Stimulated activated CD8-positive, alpha-beta memory T cell treated with anti-CD3 and anti-CD28 coated beads, Interleukin-15, amount 100 ng/mL, for 48 hours (primary cell): ENCODE data around the gene FOXK2.
"Not testable (repeated sequence)": the region's sequence is repeated elsewhere in the genome, so short reads cannot be mapped to it uniquely, and the experiment has no call there.

Source experiments
- DNase-seq, 2 donors: peaks; one replicate each; pipeline ENCODE4 v3.0.0-alpha.2; 2020; ENCODE audit warnings: low read depth in 2 of 2

The FOXK2 gene

GRCh38 chr17:82495844-82496528 lies 23.5 kb upstream of the FOXK2 start:
- no peak for DNase-seq

DNA sequence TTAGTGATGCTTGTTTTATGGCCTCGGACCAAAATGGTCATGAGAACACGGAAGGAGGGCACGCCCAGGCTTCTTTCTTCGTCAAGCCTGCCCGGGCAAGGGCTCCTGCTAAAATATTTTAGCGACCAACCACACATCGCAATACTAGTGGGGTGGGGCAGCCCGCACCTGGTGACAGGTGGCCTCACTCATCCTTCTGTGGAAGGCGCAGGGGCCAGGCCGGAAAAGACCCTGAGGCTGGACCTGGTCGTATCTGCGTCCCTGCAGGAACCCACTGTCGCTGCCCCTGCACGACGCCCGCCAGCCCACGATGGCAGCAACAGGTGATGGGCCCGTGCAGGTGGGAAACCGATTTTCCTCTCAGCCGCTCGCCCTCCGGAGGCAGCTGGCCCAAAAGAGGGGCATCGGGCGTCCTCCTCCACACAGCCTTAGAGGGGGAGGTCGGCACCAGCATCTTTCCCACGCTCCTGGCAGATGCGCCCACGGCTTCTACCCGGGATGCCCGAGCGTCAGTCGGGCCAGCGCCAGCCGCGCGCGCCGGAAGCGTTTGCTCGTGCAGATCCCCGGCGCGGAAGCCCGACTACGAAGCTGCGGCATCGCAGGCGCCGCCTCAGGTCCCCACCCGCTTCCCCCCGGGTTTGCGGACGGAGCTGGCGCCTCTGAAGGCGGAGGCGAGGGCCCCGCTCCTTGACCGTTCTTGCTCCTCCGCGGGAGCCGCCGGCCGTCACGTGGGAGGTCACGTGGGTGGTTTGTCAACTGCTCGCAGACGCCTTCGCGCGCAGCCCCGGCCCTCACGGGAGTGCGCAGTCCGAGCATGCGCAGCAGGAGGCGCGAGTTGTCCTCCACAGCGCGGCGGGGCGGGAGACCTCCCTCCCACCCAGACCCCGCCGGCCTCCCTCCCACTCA lies 22.8 kb upstream of the FOXK2 start:
- DNase-seq: peak; percentile 91 to 93

DNA sequence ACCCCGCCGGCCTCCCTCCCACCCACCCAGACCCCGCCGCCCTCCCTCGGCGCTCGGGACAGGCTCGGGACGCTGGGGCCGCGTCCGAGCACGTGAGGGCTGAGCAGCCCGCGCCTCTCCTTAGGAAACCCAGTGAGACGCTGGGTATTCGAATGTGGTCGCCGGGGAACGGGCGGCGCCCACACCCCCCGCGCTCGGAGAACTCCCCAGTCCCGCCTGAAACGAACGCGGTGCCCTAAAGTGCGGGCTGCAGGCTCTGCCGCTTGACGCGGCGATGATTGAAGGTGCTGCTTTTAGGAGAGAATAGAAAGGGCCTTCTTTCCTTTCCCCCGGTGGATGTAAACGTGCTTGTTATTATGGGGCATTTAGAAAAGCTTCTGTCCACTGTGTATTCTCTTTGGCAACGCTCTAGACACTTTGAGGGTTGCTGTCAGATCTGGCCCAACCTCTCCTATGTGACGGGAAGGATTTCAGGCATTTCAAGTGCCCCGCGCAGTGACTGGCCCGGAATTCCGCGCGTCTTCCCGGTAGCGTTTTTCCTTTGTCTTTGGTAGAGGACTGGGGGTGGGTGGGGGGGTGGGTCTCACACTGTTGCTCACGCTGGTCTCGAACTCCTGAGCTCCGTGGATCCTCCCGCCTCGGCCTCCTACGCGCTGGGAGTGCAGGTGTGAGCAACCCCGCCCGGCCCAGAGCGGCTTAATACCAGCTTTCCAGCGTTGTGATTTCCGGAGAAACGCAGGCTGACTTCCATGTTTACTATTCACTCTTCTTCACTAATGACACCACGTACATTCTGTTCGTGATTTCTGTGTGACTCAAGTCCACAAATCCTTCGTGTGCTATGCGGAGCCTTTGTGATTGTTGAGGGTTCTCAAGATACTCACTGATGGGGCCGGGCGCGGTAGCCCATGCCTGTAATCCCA lies 21.8 kb upstream of the FOXK2 start:
- no peak for DNase-seq

GRCh38 chr17:82502207-82502606 lies 17.3 kb upstream of the FOXK2 start:
- no peak for DNase-seq

GRCh38 chr17:82503094-82503727 lies 16.3 kb upstream of the FOXK2 start:
- no peak for DNase-seq

DNA sequence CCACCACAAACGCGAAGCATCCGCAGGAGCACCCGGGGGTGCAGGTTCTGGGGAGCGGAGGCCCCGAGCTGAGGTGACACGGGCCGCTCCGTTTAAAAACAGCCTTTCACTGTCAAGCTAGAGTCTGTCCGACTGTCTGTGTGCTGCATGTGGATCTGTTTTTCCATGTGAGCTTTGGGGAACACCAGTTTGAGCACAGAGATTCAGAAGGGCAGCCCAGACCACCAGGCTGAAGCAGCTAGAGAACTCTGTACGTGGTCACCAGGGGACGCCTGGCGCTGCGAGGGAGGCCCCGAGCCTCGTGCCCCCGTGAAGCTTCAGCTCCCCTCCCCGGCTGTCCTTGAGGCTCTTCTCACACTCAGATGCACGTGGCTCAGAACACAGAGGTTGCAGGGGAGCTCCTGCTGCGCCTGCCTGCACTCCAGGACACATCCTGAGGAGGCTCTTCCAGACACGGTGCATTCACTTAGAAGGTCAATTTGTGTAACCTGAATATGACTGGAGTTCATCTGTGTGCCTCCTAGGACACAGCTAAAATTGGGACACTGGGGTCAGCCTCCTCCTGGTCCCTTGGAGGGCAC lies 15.7 kb upstream of the FOXK2 start:
- no peak for DNase-seq

GRCh38 chr17:82505296-82505695 lies 14.2 kb upstream of the FOXK2 start:
- DNase-seq: no peak

DNA sequence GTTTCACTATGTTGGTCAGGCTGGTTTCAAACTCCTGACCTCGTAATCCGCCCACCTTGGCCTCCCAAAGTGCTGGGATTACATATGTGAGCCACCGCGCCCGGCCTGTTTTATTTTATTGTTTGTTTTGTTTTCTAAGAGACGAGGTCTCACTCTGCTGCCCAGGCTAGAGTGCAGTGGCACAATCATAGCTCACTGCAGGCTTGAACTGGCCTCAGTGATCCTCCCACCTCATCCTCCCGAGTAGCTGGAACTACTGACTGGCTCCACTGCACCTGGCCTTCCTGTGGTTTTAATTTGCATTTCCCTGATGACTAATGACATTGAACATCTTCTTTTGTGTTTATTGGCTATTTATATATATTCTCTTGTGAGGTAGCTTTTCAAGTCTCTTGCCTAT lies 13.1 kb upstream of the FOXK2 start:
- peak in 1 of 2 donors; percentile 35 for DNase-seq

DNA sequence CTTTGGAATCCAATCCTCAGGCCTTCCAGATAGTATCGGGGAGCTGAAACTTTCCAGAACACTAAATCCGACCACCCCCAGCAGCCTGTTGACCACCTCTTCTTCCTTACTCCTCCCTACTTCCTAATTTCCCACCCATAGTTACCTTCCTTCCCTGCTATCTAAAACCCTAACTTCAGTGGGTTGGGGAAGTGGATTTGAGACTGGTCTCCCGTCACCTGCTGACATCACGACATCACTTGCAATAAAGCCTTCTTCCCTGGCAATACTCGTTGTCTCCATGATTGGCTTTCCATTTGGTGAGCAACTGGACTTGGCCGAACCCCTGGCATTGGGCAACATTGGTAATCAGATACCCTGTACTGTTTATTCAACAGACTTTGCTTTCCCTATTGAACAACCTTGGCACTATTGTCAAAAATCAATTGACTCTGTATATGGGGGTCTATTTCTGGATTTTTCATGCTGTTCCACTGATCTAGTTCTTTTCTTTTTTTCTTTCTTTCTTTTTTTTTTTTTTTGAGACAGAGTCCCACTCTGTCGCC lies 11.8 kb upstream of the FOXK2 start:
- DNase-seq: no peak

DNA sequence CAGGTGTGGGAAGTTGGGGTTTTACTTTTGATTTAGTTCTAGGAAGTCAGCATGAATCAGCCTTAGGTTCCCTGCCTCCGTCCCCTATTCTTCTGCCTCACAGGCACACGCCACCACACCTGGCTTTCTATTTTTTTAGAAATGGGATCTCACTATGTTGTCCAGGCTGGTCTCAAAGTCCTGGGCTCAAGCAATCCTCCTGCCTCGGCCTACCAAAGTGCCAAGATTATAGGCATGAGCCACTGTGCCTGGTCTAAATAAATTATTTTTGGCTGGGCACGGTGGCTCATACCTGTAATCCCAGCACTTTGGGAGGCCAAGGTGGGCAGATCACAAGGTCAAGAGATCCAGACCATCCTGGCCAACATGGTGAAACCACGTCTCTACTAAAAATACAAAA lies 7.9 kb upstream of the FOXK2 start:
- not testable (repeated sequence) for DNase-seq

- DNase-seq: not testable (repeated sequence)
Observed at GRCh38 chr17:82513864-82514263, 5.7 kb upstream of the FOXK2 start.

- no peak for DNase-seq
Observed at GRCh38 chr17:82517230-82517865, 2.2 kb upstream of the FOXK2 start.

- DNase-seq: peak in 1 of 2 donors; percentile 20
Observed at GRCh38 chr17:82519971-82520903, 705 bp downstream of the FOXK2 start.

DNA sequence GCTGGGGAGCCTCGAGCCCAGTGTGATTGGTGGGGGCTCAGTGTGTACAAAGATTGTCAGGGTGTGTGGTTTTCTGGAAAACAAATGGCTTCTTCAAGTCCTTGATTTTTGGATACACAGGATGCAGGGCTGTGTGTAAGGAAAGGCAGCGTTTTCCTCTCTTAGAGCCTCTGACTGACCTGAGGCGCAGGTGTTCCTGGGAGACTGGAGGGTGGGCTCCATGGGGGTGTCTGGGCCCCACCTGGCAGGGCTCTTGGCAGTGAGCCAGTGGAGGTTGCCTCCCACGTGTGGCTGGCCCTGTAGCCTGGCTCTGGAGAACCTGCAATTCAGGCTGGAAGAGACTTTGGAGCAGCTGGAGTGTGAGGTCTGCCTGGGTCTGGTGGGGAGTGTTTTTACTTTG lies 5.0 kb downstream of the FOXK2 start:
- DNase-seq: no peak

- no peak for DNase-seq
Observed at GRCh38 chr17:82525712-82526111, 6.2 kb downstream of the FOXK2 start.

GRCh38 chr17:82527898-82528297 lies 8.4 kb downstream of the FOXK2 start:
- no peak for DNase-seq

DNA sequence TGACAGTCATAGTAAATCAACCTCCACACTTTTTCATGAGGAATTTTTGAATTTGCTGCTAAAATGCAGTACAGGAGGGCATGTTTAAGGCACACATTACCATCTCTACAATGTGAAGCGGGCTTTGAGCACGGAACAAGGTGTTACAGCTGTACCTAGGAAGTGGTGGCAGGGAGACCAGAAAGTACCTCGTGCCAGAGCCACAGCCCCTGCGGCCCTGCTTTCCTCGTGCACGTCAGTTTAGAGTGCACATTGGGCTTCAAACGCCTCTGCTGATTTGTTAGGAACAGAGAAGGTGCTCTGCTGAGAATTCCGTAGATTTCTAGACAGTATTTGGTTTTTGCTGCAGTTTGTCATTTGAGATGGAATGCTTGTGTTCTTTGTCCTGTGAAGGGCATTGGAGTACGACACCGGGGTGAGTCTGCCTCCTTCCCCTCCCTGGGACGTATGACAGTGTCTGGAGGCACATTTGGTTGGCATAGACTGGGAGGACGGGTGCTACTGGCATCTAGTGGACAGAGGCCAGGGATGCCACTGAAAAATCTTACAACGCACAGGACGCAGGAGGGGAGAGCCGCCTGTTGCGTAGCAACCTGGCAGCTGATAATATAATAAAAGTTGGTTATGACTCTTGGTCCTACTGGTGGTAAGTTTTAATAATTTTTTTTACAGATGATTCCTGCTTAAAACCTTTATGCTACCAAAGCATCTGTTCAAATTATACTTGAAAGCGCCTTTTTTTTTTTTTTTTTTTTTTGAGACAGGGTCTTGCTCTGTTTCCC lies 9.1 kb downstream of the FOXK2 start:
- no peak for DNase-seq

- no peak for DNase-seq
Observed at GRCh38 chr17:82529914-82530300, 10.4 kb downstream of the FOXK2 start.
